GM12878 (cell line): ENCODE data around the gene KLHL8. TPM values are rescaled to one million over a fixed set of nuclear protein-coding genes. Genes with fewer than 3 reads are reported as not detected.

Source experiments
- ATF3 ChIP-seq: IDR thresholded peaks from 2 replicates; pipeline ENCODE4 v1.6.1; 2011; ENCODE audit warnings: low read depth, mild to moderate bottlenecking, low read length, moderate library complexity, borderline replicate concordance; ENCODE audit errors: extremely low read depth
- IKZF2 ChIP-seq, 2 experiments: fragments of 450-650 bp; IDR thresholded peaks; 2 replicates each; pipeline ENCODE4 v1.6.1; 2017; ENCODE audit warnings: mild to moderate bottlenecking in 2 of 2, moderate library complexity in 2 of 2
- RCOR1 ChIP-seq: conservative IDR thresholded peaks from 2 replicates; pipeline ENCODE4 v1.6.1; 2012; ENCODE audit warnings: low read depth, low read length, improper control_type of control experiment
- SUZ12 ChIP-seq: fragments of 200-600 bp; sonication (generic); IDR thresholded peaks from one replicate; pipeline ENCODE4 v1.6.1; 2018; ENCODE audit warnings: antibody characterized with exemption, mild to moderate bottlenecking; ENCODE audit not compliant: unreplicated experiment
- ZBTB11 ChIP-seq: fragments of 450-650 bp; formaldehyde crosslinking; IDR thresholded peaks from 2 replicates; pipeline ENCODE4 v1.5.0; 2022; ENCODE audit warnings: mild to moderate bottlenecking, missing genetic modification characterization
- ZBTB4 ChIP-seq: fragments of 450-650 bp; formaldehyde crosslinking; IDR thresholded peaks from 2 replicates; pipeline ENCODE4 v1.4.0; 2022; ENCODE audit warnings: mild to moderate bottlenecking, moderate library complexity
- polyA plus RNA-seq, 11 experiments: library from polyadenylated mRNA; depleted of rRNA in 4 of 11; unstranded in 6 of 11; stranded (reverse) in 5 of 11; fragments of >200 nt; fragmentation: Nextera tagmentation in 4 of 11; fragmentation: Illumina TruSeq in 1 of 11; extraction: Ambion mirVana in 4 of 11; extraction: Trizol in 1 of 11; gene quantifications; 1 replicate in 1 of 11; 2 replicates in 10 of 11; pipeline versions ENCODE4 v1.2.1 to v1.2.3, GENCODE V29; 2011 to 2016; ENCODE audit warnings: inconsistent platforms in 2 of 11, missing spikeins in 2 of 11, low read depth in 1 of 11
- total RNA-seq, 4 experiments: library from RNA; depleted of rRNA in 3 of 4; stranded (reverse); fragments of >200 nt in 3 of 4; fragmentation: Illumina TruSeq in 1 of 4; extraction: Trizol in 1 of 4; gene quantifications; 2 replicates each; pipeline versions ENCODE4 v1.2.1 to v1.2.3, GENCODE V29; 2013 to 2021

Gene KLHL8
- total and polyA plus RNA-seq, 10 of the 15 experiments (the other 5 are each of a cell fraction or from before 2014, with no cell fraction given), result 4.5 to 13.1 (median 9.0) TPM

GRCh38 chr4:87196927-87197326, 23.5 kb downstream of the KLHL8 start (continued):
- TF ChIP-seq ZBTB4 (CRISPR knock-in tag) (no peak), IKZF2 (IDR thresholded peaks at IDR 0.05) (no peak), SUZ12 (no peak), ATF3 (no peak), ZBTB11 (CRISPR knock-in tag) (no peak), RCOR1 (no peak)
